Anterior cingulate cortex (tissue), 58 donors: ENCODE measurements around the gene SH3BGRL3.
"Not testable (repeated sequence)": the region's sequence is repeated elsewhere in the genome, so short reads cannot be mapped to it uniquely, and the experiment has no call there.

Source experiments
- DNase-seq, 58 donors: peaks; one replicate each; lab custom pipeline; 2025; lab: John Stamatoyannopoulos, UW

SH3BGRL3 gene

DNA sequence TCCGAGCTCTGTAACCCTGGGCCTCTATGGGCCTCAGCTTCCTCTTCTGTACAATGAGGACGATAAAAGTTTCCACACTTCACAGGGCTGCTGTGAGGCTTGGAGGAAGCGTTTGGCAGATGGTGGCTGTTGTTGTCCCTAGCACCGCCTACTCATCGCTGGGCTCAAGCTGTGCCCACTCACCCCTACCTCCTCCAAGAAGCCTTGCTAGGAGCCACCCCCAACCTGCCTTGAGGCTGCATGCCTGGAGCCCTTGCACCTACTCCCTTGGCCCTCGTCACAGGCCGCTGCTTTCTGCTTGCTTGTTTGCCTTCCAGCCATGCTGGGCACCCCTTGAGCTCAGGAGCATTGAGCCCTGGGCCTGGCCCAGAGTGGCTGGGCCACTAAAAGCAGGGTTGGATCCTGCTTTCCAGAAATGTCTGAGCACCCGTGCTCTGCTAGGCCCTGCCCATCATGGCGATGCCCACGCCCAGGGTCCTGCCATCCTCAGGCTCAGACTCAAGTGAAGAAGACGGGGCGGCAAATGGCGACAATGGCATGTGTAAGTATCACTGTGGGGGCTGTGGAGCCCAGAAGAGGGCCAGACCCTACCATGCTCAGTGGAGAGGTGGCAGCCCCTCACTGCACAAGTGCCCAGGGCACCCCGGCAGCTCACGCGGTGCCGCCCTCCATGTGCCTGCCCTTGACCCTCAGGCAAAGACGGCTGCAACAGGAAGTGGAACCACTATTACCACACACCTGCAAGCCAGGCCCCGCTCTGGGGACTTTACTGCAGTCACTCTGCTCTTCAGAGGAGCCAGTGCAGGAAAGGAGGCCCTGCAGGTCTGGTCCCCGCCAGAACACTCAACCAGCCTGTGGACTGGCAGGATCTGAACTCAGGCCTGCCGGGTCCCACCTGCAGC, 9.5 kb downstream of the SH3BGRL3 start:
- DNase-seq = peak in 30 of 58 donors; percentile 14 to 75 (median 38)

- DNase-seq = no peak
Observed at GRCh38 chr1:26290122-26290881, 10.4 kb downstream of the SH3BGRL3 start.

DNA sequence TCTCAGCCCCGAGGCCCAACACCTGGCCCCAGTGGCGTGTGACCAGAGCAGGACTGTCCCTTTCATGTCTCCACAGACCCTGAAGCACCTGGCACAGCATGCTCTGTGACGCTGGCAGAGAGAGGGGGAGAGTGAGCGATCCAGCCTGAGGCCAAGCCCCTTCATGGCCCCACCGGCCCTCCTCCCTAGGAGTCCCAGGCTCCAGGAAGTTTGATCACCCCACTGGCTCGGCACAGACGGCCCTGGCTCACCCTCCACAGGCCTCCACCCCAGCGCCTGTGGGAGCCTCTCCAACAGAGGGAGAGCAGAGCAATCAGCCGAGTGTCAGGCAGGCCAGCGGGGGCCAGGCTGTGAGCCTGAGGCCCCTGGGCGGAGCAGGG, 11.0 kb downstream of the SH3BGRL3 start:
- DNase-seq = no peak

DNA sequence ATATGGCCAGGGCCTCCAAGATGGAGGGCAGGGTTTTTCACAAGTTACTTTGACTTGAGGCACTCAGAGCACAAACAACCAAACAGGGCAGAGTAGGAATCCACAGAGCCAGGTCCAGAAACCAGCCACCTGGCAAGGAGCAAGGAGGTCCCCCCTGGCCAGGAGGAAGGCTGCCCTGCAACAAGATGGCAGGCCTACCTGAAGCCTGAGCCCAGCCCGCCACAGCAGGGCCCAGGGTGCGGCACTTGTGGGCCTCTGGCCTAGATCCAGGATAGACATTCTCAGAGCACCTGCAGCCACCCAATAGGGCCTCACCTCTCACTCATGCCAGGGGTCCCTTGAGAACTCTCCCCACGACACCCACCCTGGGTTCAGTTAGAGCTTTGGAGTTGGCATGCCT, 11.5 kb downstream of the SH3BGRL3 start:
- no peak for DNase-seq

DNA sequence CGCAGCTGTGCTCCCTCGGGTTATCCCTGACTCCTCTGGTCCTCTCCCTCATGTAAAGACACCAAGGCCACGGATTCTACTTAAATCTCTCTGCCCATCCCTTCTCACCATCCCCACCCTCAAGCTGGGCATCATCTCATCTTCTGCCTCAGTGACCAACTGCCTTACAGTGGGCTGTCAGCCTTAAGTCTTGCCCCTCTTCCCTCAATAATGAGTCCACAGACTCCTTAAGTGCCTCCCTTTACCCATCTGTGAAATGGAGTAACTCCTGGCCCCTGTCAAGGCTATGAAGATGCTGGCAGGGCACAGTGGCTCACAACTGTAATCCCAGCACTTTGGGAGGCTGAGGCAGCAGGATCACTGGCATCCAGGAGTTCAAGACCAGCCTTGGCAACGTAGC, 12.1 kb downstream of the SH3BGRL3 start:
- DNase-seq = no peak

DNA sequence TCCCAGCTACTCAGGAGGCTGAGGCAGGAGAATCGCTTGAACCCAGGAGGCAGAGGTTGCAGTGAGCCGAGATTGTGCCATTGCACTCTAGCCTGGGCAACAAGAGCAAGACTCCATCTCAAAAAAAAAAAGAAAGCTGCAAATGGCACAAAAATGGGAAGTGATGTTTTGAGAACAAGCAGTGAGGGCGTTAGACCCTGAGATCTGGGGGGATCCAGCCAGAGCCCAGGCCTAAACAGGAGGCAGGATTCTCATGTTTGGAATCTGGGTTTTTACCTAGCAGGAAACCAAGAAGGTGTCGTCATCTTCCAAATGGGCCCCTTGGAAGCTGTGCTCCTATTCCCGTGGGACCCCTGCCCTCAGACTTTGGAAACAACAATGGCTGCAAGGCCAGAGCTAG, 12.8 kb downstream of the SH3BGRL3 start:
- not testable (repeated sequence) for DNase-seq

DNA sequence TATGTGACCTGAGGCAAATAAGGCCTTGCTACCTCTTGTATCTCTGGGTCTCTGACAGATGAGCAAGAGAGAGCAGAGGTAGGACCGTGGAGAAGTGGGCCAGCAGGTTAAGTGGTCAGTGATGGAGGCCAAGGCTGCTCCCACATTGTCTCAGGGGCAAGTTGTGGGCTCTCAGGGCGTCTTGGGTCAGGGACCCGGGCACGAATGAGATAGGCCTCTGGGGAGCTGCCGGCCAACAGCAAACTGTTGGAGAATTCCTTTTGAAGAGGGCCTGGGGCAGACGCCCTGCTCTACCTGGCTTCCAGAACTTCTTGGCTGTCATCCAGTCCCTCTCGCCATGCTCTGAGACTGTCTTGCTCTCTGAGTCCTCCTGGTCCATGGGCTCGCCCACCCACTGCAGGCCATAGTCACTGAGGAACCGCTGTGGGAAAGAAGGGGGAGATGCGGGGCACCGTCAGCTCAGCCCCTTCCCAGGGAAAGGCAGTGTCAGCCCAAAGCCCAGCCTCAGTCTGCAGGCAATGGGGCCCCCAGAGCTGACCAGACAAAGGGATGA, 14.1 kb downstream of the SH3BGRL3 start:
- no peak for DNase-seq

DNA sequence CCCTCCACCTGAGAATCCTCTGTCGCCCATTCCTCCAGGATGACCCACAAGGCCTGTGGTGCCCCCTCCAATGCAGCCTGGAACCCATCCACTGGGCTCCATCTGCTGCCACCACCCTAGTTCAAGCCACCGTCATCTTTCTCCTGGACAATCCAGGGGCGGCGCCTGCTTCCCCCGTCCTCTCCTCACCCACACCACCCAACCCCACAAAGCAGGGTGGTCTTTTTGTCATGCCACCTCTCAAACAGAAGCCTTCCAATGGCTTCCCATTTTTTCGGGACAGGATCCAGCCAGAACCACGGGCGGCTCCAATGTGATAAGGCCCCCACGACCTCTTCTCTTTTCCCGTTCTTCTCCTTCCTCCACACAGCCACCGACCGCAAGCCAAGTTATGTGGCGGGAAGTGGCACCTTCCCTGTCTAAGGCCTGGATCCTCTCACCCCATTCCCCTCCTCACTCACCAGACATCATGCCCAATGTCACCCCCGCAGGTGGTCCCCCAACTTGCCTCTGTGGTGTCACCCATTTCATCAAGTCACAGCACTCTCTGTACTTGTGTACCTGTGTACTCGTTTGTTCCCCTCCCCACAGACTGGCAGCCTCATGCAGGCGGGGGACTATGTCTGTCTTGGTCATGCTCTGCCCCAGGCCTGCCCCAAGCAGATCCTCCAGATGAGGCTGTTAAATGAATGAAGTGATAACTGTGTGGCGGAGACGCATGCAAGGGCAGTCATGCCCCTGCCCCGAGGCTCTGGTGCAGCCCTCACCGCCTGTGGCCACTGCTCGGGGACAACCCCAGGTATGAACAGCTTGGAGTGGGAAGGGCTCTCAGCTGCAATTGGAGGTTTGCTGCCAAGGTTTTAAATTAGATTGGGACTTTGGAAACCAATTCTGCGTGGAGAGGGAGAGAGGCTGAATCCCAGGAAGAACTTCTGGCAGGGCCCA, 15.6 kb downstream of the SH3BGRL3 start:
- DNase-seq = no peak

- DNase-seq = no peak
Observed at GRCh38 chr1:26296340-26297056, 16.6 kb downstream of the SH3BGRL3 start.

GRCh38 chr1:26297057-26297790, 17.3 kb downstream of the SH3BGRL3 start:
- no peak for DNase-seq

- DNase-seq = no peak
Observed at GRCh38 chr1:26297791-26298124, 17.9 kb downstream of the SH3BGRL3 start.

GRCh38 chr1:26300578-26301275, 20.8 kb downstream of the SH3BGRL3 start:
- no peak for DNase-seq

GRCh38 chr1:26302733-26303405, 23.0 kb downstream of the SH3BGRL3 start:
- DNase-seq = no peak

- DNase-seq = no peak
Observed at GRCh38 chr1:26305667-26306289, 25.9 kb downstream of the SH3BGRL3 start.

DNA sequence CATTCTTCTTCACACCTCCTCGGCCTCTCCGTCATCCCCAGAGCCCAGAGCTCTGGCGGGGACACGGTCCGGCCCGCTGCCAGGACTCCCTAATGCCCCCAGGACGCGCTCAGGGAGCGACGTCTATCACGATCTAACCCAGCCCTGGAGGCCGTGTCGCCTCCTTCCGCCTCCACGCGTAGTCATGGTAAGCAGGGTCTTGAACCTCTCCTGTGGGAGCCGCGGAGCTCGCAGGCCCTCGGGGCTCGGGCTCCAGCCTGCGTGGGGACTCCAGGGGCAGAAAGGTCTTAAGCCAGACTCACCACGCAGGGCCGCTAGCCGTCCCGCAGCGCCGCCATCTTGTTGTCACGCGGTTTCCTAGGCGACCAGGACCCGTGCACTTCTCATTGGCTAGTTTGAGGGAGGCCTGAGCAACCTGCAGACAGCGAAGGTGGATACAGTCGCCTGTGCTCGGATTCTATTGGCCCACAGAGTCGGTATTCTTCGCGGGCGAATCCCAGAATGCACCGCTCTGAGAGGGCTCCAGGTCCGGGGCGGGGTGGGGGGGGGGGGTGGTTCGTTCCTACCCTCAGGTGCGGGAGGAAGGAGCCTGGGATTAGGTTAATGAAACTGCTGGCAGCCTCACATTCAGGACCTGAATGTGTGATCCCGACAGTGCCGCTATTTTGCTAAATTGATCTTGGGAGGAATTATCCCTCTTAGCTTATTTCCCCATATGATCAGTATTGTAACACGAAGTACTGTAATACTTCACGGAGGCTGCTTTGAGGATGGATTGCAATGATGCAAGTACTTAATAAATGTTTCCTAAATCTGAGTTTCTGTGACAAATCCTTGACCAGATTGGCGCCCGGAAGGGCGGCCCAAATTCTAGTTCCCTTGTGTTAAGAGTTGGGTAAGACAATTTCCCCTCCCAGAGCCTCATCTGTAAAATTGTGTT, 26.7 kb downstream of the SH3BGRL3 start, which contains the start of gene UBXN11:
Gene UBXN11, minus strand, starts transcription at position 347 of the 940 bp plus-strand sequence. CDS start 3,753 bp downstream, outside the sequence.
- DNase-seq = peak; percentile 20 to 94 (median 81)

- DNase-seq = no peak
Observed at GRCh38 chr1:26307363-26307781, 27.5 kb downstream of the SH3BGRL3 start.
